Upper lobe of right lung (tissue), 1 donor: ENCODE data around the gene STAT5B. TPM values are rescaled to one million over a fixed set of nuclear protein-coding genes. Genes with fewer than 3 reads are reported as not detected.
A peak's percentile ranks its signal among the peaks of the same experiment; 100 is the strongest.
"Not testable (repeated sequence)": the region's sequence is repeated elsewhere in the genome, so short reads cannot be mapped to it uniquely, and the experiment has no call there.

ENCODE experiments used
- ATAC-seq: fragments of 200-7000 bp; cut with Tn5 transposase; one replicate; pipeline ENCODE4 v1.9.1; 2020; ENCODE audit warnings: mild to moderate bottlenecking, moderate library complexity
- DNase-seq: peaks from one replicate; pipeline ENCODE4 v3.0.0-alpha.2; 2020
- H3K27ac ChIP-seq: fragments of 200-600 bp; one replicate; pipeline ENCODE4 v1.8.0; 2022
- H3K27me3 ChIP-seq: fragments of 200-600 bp; one replicate; pipeline ENCODE4 v1.8.0; 2022; ENCODE audit warnings: mild to moderate bottlenecking
- H3K36me3 ChIP-seq: fragments of 200-600 bp; one replicate; pipeline ENCODE4 v1.8.0; 2022
- H3K4me1 ChIP-seq: fragments of 200-600 bp; one replicate; pipeline ENCODE4 v1.8.0; 2022
- H3K4me3 ChIP-seq: fragments of 200-600 bp; one replicate; pipeline ENCODE4 v1.8.0; 2022; ENCODE audit warnings: mild to moderate bottlenecking
- H3K9me3 ChIP-seq: fragments of 200-600 bp; one replicate; pipeline ENCODE4 v1.8.0; 2022
- intact Hi-C: fragments of 100-400 bp; cut with DNase I; formaldehyde crosslinking; loops from one replicate; pipeline ENCODE4 v1.11.0; 2022
- total RNA-seq: library from RNA; stranded (reverse); fragmentation: NEBNext Ultra II Directional; extraction: Animal tissue kit (Norgen Biotek cat#: 25700); gene quantifications from one replicate; pipeline ENCODE4 v1.2.1, GENCODE V29; 2021
- TF ChIP-seq, protein P1 (sequence below): fragments of 200-600 bp; IDR thresholded peaks from one replicate; pipeline ENCODE4 v1.8.0; 2022; ENCODE audit warnings: antibody characterized with exemption
- donor health status: DM: no; HTN: yes; CAD: no; lungs with severe emphysema.

STAT5B gene
- total RNA-seq, 1 donor from 2014 or later = 71.0 TPM

DNA sequence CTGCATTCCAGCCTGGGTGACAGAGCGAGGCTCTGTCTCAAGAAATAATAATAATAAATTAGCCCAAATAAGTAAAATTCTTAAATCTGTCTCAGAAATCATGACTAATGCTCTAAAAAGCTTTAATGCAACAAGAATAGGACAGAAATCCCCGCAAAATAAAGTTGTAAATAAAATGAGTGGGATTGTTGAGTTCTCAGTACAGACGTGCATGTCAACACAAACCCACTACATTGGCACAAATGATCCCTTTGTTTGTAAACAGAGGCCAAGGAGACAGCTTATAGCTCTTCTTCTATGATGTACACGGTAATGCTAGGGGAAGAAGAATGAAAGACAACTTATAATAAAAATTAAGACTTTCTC is 6.0 kb downstream of the STAT5B start:
- intact Hi-C loops = no loop called here
- Histone ChIP-seq H3K27me3 (no peaks in the 10 kb centered on the region), H3K36me3 (no peaks in the 10 kb centered on the region), H3K27ac (no peak overlapping the region), H3K9me3 (no peaks in the 10 kb centered on the region), H3K4me3 (no peak overlapping the region), H3K4me1 (peaks cover 38% of the 10 kb centered on the region)
- ATAC-seq = no peak
- DNase-seq = no peak
- TF ChIP-seq, protein P1, sequence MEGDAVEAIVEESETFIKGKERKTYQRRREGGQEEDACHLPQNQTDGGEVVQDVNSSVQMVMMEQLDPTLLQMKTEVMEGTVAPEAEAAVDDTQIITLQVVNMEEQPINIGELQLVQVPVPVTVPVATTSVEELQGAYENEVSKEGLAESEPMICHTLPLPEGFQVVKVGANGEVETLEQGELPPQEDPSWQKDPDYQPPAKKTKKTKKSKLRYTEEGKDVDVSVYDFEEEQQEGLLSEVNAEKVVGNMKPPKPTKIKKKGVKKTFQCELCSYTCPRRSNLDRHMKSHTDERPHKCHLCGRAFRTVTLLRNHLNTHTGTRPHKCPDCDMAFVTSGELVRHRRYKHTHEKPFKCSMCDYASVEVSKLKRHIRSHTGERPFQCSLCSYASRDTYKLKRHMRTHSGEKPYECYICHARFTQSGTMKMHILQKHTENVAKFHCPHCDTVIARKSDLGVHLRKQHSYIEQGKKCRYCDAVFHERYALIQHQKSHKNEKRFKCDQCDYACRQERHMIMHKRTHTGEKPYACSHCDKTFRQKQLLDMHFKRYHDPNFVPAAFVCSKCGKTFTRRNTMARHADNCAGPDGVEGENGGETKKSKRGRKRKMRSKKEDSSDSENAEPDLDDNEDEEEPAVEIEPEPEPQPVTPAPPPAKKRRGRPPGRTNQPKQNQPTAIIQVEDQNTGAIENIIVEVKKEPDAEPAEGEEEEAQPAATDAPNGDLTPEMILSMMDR = no peak

DNA sequence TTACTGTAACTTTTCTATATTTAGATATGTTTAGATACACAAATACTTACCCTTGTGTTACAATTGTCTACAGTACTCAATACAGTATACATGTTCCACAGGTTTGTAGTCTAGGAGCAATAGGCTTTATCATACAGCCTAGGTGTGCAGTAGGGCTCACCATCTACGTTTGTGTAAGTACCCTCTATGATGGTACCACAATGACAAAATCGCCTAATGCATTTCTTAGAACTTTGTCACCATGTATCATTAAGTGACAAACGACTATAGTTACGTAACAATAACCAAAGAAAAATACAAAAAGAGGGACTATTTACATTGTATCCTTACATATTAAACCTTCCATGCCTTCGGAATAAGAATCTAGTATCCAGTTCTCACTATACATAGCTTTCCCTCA is 8.0 kb downstream of the STAT5B start:
- H3K9me3 ChIP-seq = no peaks in the 10 kb centered on the region
- DNase-seq = no peak
- no peaks in the 10 kb centered on the region for H3K36me3 ChIP-seq
- ATAC-seq = no peak
- TF ChIP-seq, protein P1 = no peak
- H3K4me1 ChIP-seq = peaks cover 21% of the 10 kb centered on the region
- intact Hi-C loops = no loop called here
- H3K4me3 ChIP-seq = no peak overlapping the region
- H3K27me3 ChIP-seq = no peaks in the 10 kb centered on the region
- no peak overlapping the region for H3K27ac ChIP-seq

DNA sequence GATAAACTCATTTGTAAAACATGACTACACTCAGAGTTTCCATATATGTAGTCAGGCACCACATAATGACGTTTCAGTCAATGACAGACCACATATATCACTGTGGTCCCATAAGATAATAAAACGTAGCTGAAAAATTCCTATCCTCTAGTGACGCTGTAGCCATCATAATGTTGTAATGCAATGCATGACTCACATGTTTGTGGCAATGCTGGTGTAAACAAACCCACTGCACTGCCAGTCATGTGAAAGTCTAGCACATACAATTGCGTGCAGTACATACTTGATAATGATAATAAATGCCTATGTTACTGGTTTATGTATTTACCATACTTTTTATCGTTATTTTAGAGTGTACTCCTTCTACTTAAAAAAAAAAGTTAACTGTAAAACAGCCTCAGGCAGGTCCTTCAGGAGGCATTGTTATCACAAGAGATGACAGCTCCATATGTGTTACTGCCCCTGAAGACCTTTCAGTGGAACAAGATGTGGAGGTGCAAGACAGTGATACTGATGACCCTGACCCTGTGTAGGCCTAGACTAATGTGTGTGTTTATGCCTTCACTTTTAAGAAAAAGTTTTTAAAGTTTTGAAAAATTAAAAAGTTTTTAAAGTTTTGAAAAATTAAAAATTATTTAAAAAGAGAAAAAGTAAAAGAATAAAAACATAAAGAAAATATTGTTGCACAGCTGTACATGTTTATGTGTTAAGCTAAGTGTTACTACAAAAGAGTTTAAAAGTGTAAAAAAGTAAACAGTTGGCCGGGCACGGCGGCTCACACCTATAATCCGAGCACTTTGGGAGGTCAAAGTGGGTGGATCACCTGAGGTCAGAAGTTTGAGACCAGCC is 9.0 kb downstream of the STAT5B start:
- TF ChIP-seq, protein P1 = no peak
- H3K27me3 ChIP-seq = no peaks in the 10 kb centered on the region
- intact Hi-C loops = no loop called here
- ATAC-seq = peak; percentile 53
- no peak overlapping the region for H3K4me3 ChIP-seq
- H3K36me3 ChIP-seq = no peaks in the 10 kb centered on the region
- DNase-seq = no peak
- no peak overlapping the region for H3K27ac ChIP-seq
- peaks cover 10% of the 10 kb centered on the region for H3K4me1 ChIP-seq
- no peaks in the 10 kb centered on the region for H3K9me3 ChIP-seq

DNA sequence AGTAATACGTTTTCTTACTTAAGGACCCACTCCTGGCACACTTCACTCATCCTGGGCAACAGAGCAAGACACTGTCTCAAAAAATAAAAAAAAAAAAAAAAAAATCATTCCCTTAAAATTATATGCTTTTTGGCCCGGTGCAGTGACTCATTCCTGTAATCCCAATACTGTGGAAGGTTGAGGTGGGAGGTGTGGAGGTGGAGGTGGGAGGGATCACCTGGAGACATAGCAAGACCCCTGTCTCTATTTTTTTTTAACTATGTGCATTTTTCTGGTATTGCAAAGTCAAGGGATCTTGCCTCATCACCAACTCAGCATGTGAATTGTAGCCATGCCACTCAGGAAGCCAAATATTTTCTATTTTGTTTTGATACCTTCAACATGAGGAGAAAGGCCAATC is 9.7 kb downstream of the STAT5B start:
- H3K27me3 ChIP-seq = no peaks in the 10 kb centered on the region
- DNase-seq (no peak), ATAC-seq (no peak)
- H3K4me3 ChIP-seq = no peak overlapping the region
- no peak overlapping the region for H3K27ac ChIP-seq
- TF ChIP-seq, protein P1 = no peak
- H3K4me1 ChIP-seq = peaks cover 7% of the 10 kb centered on the region
- intact Hi-C loops = no loop called here
- no peaks in the 10 kb centered on the region for H3K9me3 ChIP-seq
- H3K36me3 ChIP-seq = no peaks in the 10 kb centered on the region

DNA sequence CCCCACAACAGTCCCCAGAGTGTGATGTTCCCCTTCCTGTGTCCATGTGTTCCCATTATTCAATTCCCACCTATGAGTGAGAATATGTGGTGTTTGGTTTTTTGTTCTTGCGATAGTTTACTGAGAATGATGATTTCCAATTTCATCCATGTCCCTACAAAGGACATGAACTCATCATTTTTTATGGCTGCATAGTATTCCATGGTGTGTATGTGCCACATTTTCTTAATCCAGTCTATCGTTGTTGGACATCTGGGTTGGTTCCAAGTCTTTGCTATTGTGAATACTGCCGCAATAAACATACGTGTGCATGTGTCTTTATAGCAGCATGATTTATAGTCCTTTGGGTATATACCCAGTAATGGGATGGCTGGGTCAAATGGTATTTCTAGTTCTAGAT is 11.8 kb downstream of the STAT5B start:
- intact Hi-C loops, H3K27me3 ChIP-seq, H3K36me3 ChIP-seq, DNase-seq, H3K27ac ChIP-seq, ATAC-seq, H3K4me1 ChIP-seq, H3K9me3 ChIP-seq, H3K4me3 ChIP-seq: not testable (repeated sequence)

DNA sequence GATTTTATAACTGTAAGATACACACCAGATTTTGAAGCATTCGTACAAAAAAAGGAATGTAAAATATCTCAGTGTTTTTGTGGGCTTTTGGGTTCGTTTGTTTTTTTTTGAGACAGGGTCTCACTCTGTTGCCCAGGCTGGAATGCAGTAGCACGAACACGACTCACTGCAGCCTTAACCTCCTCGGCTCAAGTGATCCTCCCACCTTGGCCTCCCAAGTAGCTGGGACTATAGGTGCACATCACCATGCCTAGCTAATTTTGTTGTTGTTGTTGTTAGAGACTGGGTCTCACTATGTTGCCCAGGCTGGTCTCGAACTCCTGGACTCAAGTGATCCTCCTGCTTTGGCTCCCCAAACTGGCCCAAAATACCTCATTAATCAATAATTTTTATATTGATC is 15.9 kb downstream of the STAT5B start:
- H3K27me3 ChIP-seq = no peaks in the 10 kb centered on the region
- TF ChIP-seq, protein P1 = no peak

More for the DNA sequence above, 15.9 kb downstream of the STAT5B start:
- intact Hi-C loops = no loop called here
- no peak overlapping the region for H3K27ac ChIP-seq
- H3K4me3 ChIP-seq = no peak overlapping the region
- H3K4me1 ChIP-seq = no peaks in the 10 kb centered on the region
- DNase-seq (no peak), ATAC-seq (no peak)
- no peaks in the 10 kb centered on the region for H3K9me3 ChIP-seq
- H3K36me3 ChIP-seq = no peaks in the 10 kb centered on the region
